Placental pericyte (primary cell): ENCODE results near the gene PLA2G6. TPM values are rescaled to one million over a fixed set of nuclear protein-coding genes. Genes with fewer than 3 reads are reported as not detected.

Experiments
- small RNA-seq: library from RNA; depleted of rRNA; stranded (forward); fragments of <200 nt; gene quantifications from one replicate; pipeline ENCODE3, GENCODE V24; 2012; ENCODE audit warnings: low replicate concordance
- total RNA-seq: library from RNA; depleted of rRNA; stranded (reverse); fragments of >200 nt; gene quantifications from 2 replicates; pipeline ENCODE4 v1.2.3, GENCODE V29; 2012

The PLA2G6 gene, protein sequence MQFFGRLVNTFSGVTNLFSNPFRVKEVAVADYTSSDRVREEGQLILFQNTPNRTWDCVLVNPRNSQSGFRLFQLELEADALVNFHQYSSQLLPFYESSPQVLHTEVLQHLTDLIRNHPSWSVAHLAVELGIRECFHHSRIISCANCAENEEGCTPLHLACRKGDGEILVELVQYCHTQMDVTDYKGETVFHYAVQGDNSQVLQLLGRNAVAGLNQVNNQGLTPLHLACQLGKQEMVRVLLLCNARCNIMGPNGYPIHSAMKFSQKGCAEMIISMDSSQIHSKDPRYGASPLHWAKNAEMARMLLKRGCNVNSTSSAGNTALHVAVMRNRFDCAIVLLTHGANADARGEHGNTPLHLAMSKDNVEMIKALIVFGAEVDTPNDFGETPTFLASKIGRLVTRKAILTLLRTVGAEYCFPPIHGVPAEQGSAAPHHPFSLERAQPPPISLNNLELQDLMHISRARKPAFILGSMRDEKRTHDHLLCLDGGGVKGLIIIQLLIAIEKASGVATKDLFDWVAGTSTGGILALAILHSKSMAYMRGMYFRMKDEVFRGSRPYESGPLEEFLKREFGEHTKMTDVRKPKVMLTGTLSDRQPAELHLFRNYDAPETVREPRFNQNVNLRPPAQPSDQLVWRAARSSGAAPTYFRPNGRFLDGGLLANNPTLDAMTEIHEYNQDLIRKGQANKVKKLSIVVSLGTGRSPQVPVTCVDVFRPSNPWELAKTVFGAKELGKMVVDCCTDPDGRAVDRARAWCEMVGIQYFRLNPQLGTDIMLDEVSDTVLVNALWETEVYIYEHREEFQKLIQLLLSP
- total RNA-seq: 8.5 and 11.6 TPM in 2 replicates

GRCh38 chr22:38181453-38182200 lies at the start of gene PLA2G6:
PLA2G6 (minus strand) TSS chr22:38181830; CDS start chr22:38169426, 12,404 bp downstream.

DNA sequence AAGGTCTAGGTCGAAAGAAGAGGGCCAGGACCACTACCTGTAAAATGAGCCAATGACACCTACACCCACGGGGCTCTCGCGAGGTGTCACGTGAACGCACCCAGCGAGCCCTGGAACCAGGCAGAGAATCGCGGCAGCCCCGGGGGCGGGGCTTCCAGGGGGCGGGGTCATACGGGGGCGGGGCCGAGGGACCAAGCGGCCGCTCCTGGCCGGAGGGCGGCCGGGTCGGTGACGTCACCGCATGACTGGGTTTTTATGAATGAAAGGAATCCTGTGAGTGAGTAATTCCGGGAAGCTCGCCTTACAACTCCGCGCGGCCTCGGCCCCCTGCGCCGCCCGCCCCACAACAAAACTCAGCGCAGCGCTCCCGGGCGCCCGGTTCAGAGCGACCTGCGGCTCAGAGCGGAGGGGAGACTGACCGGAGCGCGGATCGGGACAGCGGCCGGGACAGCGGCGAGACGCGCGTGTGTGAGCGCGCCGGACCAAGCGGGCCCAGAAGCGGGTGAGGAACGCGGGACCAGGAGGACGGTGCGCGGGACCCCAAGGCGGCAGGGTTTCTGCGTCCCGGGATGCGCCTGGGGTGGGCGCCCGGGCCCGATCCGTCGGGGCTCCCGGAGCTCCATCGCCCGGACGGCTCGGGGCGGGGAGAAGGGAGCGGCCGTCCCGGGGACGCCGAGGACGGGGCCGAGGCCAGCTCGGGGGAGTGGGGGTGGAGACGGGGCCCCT lies 20.2 kb upstream of the PLA2G6 start, which contains the start of gene MAFF:
Gene MAFF (plus strand): TSS at position 284 of the 726 bp plus-strand sequence. CDS start 11,860 bp downstream, outside the sequence.

DNA sequence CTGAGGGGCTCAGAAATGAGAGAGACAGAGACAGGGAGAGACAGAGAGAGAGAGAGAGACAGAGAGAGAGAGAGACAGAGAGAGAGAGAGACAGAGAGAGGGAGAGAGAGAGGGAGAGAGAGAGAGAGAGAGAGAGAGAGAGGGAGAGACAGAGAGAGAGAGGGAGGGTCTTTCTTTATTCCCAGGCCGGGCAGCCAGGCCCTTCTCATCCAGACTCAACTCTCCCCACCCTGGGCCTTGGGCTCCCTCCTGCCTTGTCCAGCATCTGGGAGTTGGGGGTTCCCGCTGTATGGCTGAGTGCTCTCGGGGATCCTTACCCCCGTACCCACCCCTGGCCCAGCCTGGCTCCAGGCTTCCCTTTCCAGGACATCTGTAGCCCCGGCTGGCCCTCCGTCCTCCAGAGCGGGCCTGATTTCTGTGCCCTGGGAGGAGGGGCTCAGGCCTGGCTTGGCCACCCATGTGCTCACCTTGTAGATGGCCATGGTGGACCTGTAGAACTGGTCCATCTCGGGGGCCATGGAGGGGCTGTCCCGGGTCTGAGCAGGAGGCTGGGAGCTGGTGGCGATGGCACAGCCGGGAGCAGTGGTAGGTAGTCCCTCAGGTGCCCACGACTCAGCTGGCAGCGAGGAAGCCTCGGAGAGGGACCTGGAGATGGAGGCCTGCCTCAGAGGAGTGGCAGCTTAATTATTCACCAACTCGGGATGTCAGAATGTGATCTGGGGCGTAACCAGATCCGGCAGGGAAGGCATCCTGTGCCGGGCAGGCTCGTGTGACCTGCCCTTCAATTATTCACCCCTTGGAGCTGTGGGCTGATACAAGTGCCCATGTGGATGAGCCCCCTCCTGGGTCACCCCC lies 71.4 kb downstream of the PLA2G6 start, which contains the start of gene BAIAP2L2:
Gene BAIAP2L2 (minus strand): TSS at position 677 of the 855 bp plus-strand sequence. CDS start 159 bp downstream, at position 518.

GRCh38 chr22:38083931-38084631 lies 97.5 kb downstream of the PLA2G6 start, which contains the start of gene SLC16A8:
SLC16A8 (minus strand) TSS chr22:38084184; CDS start chr22:38082873, 1,311 bp downstream.

Small RNA genes within 50 kb of the gene (small RNA-seq; reads per million reads assigned to genes)
- not detected for gene RN7SL704P

Other genes starting within 250 kb of the PLA2G6 start
- gene C22orf23, start 228.2 kb downstream of the PLA2G6 start, total RNA-seq: 0.43 and 0.66 TPM in 2 replicates
- gene POLR2F, start 228.1 kb downstream of the PLA2G6 start, total RNA-seq: 19.0 and 23.2 TPM in 2 replicates
- not detected in 2 replicates for gene SOX10, start 197.3 kb downstream of the PLA2G6 start, total RNA-seq
- gene PICK1, start 124.4 kb downstream of the PLA2G6 start, total RNA-seq: 12.3 and 15.8 TPM in 2 replicates
- gene SLC16A8, start 97.6 kb downstream of the PLA2G6 start, total RNA-seq: 0.14 TPM in 1 of 2 replicates, not detected in the other
- 2.2 and 3.4 TPM in 2 replicates for gene BAIAP2L2, start 71.1 kb downstream of the PLA2G6 start, total RNA-seq
- gene MAFF, start 20.2 kb upstream of the PLA2G6 start, total RNA-seq: 64.6 and 70.9 TPM in 2 replicates
- gene TMEM184B, start 91.2 kb upstream of the PLA2G6 start, total RNA-seq: 90.8 and 94.9 TPM in 2 replicates
- 184 and 344 TPM in 2 replicates for gene CSNK1E, start 135.6 kb upstream of the PLA2G6 start, total RNA-seq